Measurements from ENCODE around the gene CRIM1.
"Not testable (repeated sequence)": the region's sequence is repeated elsewhere in the genome, so short reads cannot be mapped to it uniquely, and the experiment has no call there.

Gene CRIM1, protein sequence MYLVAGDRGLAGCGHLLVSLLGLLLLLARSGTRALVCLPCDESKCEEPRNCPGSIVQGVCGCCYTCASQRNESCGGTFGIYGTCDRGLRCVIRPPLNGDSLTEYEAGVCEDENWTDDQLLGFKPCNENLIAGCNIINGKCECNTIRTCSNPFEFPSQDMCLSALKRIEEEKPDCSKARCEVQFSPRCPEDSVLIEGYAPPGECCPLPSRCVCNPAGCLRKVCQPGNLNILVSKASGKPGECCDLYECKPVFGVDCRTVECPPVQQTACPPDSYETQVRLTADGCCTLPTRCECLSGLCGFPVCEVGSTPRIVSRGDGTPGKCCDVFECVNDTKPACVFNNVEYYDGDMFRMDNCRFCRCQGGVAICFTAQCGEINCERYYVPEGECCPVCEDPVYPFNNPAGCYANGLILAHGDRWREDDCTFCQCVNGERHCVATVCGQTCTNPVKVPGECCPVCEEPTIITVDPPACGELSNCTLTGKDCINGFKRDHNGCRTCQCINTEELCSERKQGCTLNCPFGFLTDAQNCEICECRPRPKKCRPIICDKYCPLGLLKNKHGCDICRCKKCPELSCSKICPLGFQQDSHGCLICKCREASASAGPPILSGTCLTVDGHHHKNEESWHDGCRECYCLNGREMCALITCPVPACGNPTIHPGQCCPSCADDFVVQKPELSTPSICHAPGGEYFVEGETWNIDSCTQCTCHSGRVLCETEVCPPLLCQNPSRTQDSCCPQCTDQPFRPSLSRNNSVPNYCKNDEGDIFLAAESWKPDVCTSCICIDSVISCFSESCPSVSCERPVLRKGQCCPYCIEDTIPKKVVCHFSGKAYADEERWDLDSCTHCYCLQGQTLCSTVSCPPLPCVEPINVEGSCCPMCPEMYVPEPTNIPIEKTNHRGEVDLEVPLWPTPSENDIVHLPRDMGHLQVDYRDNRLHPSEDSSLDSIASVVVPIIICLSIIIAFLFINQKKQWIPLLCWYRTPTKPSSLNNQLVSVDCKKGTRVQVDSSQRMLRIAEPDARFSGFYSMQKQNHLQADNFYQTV

DNA sequence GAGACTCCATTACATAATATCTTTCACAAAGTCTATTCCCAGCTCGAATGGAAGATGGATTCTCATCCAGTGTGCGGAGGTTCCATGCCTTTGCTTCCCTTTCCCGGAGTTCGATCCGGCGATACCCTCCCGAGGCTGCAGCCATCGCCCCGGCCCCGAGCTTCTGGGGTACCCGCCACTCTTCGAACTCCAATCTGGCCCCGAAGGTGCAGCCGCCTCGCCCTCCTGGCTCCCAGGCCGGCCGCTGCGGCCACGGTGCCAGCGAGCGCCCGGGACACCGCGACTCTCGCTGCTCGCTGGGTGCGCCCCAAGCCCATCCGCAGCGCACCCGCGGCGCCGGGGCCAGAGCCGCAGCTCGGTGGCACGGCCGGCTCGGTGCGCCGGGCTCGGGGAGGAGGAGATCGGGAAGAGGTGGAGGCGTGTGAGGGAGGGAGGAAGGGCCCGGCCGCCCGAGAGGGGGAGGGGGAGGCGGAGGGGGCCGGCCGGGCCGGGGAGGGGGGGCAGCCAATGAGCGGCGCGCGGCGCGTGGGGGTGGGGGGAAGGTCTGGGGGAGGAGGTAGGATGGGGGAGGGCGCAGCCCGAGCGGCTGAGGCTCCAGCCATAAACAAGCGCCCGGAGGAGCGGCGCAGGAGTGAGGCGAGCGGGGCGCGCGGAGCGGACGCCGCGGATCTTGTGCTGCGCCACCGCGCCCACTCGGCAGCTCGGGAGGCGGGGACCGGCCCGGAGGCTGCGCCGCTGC, at the start of gene CRIM1:
Gene CRIM1 (plus strand): TSS at position 628 of the 739 bp plus-strand sequence. CDS start 515 bp downstream, outside the sequence.
- no peak for FAIRE-seq
- peak; percentile 45 for DNase-seq (ENCODE audit: insufficient read length, low spot score)

DNA sequence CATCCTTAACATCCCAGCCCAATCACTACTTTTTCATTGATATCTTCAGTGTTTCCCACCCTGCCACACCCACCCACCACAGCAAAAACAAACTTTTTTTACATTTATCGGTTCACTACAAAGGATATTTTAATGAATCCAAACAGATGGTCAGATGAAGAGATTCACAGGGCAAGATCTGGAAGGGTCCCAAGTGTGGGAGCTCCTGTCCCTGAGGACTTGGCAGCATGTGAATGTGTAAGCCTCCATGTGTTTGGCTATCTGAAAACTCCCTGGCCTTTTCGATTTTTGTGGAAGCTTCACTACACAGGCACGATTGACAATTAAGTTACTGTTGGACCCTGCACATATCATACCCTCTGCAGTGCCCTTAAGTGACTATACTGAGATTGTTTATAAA, 48.1 kb upstream of the CRIM1 start:
- FAIRE-seq, result no peak

DNA sequence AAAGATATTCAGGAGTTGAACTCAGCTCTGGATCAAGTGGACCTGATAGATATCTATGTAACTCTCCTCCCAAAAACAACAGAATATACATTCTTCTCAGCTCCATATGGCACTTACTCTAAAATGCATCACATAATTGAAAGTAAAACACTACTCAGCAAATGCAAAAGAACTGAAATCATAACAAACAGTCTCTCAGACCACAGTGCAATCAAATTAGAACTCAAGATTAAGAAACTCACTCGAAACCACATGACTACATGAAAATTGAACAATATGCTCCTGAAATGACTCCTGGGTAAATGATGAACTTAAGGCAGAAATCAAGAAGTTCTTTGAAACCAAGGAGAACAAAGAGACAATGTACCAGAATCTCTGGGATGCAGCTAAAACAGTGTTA, 45.1 kb upstream of the CRIM1 start:
- not testable (repeated sequence) for DNase-seq (ENCODE audit: insufficient read length, low spot score)
- FAIRE-seq, result peak; percentile 28

More for the DNA sequence above, 48.1 kb upstream of the CRIM1 start:
- DNase-seq (ENCODE audit: insufficient read length, low spot score), result no peak

DNA sequence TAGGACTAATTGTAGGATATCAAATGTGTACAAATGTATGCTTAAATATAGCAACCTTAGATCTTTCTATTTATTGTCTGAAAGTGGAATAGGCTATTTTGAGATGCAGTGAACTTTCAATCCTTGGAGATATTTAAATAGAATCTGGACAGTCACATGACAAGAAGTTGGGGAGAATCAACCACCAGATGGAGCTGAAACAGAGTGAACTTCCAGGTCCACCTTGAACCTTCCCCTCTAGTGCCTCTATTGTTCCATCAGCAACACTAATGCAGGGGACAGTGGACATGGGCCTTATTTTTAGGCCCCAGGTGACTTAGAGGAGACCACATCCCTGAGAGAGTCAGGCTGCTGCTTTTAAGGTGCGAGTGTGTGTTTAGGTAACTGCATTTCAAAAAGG, 37.0 kb upstream of the CRIM1 start:
- no peak for FAIRE-seq

DNA sequence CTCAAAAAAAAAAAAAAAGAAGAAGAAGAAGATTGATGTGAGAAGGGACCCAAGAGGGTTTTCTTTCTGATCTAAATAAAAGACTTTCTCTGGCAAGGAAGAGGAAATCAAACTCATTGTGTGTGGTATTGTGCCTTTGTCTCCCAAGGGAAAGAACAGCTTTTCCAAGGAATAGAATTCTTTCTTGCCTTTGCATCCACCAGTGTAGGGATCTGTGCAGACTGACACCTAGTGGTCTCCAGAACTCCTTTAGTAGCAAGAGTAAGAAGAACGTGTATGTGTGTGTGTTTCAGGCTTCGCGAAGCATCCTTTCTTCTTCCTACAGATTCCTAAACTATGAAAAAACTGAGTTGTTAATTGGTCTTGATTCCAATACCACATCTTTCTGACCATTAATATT, 33.5 kb upstream of the CRIM1 start:
- DNase-seq (ENCODE audit: insufficient read length, low spot score) (no peak), FAIRE-seq (no peak)

More for the DNA sequence above, 37.0 kb upstream of the CRIM1 start:
- DNase-seq (ENCODE audit: insufficient read length, low spot score), result no peak

DNA sequence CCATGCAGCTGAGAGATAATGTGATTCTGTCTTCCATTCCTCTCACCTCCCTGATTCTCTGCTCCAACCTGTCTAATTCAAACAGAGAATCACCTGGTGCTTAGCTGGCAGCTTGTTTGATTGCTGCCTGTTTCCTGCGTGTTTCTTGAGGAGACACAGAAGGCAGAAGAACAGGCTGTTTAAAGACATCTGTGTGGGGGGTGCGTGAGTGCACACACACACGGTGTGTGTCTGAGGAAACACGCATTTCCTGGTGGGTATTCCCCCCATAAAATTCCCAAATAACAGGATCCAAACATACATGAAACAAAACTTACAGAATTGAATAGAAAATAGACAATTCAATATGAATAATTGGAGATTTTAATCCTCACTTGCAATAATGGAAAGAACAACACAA, 29.3 kb upstream of the CRIM1 start:
- FAIRE-seq (no peak), DNase-seq (ENCODE audit: insufficient read length, low spot score) (no peak)

DNA sequence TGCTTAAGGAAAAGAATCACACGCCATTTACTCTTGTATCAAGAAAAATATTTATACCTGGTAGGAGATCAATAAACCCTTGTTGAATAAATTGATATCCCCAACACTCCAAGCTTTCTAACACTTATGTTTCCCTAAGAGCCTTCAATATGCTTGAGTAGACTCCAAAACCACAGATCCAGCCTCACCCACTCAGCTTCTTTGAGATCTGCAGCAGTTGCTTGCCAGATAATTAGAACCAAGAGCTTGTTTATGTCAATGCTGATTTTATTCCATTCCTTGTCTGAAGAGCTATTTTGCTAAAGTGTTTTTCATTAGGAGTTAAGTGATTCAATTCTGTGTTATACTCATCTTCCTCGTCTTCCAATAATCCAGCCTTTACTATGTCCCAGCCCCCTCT, 26.3 kb upstream of the CRIM1 start:
- DNase-seq (ENCODE audit: insufficient read length, low spot score), result no peak
- FAIRE-seq, result no peak

DNA sequence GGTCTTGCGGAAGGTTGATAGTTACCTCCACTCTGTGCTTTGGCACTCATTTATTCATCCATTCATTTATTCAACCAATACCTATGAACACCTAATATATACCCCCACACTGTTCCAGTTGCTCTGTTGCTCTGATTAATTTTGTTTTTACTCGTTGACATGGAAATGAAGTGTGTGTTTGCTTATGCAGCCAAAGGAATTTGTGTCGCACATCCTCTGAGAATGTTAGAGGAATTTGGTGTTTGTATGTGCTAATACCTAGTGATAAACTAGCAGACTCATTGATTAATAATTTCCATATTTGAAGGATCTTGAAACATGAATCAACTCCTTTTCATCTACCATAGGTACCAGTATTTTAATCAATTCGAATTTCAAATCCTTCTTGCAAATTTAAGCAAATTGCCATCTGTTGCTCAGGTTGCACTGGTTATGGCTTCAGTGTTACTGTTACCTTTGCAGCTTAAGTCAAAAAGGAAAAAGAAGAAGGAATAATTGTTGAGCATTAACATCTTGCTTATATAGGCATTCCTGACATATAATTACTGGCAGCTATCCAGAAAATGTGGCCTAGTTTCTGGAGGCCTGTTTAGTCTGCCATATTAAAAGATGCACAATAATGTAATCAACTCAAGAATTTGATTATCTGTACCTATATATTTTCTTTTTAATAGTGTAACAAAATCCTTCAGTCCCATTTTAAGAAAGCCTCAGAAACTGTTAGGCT, 25.7 kb upstream of the CRIM1 start:
- FAIRE-seq (no peak), DNase-seq (ENCODE audit: insufficient read length, low spot score) (no peak)

DNA sequence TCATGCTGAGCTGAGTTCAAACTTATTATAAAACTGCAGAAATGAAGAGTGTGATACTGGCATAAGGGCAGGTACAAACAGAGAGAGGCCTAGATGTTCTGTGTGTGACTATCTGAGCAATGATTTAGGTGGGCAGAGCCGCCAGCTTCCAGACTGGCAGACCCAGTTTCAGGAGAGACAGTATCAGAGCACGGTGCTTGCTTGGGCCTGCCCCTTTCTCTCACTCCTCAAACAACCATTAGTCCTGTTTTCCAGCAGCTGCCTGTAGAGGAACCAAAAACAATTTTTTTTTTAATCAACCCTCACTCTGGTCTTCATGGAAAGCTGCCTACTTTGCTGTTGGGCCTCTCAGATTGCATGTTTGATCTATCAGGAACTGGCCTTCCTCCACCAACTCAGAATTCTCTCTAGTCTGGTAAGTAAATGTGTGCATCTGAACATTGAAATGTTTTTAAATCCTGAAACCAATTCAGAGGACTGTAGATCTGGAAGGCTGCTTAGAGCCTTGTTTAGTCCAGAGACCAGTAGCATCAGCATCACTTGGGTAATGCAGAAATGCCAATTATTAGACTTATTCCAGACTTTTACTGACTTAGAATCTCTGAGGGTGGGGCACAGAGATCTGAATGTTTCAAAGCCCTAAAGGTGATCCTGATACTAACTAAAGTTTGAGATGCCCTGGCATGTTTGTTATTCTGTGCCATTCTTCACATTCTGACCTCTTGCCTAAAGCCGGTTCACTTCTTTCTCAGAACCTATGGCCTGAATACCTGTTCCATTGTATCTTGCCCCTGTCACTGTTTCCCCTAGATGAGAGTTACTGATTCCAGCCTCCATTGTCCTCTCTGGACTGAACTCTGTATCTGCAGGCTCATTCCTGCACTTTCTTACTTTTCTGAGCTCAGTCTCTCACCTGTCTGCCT, 24.8 kb upstream of the CRIM1 start:
- no peak for DNase-seq (ENCODE audit: insufficient read length, low spot score)
- FAIRE-seq, result no peak

DNA sequence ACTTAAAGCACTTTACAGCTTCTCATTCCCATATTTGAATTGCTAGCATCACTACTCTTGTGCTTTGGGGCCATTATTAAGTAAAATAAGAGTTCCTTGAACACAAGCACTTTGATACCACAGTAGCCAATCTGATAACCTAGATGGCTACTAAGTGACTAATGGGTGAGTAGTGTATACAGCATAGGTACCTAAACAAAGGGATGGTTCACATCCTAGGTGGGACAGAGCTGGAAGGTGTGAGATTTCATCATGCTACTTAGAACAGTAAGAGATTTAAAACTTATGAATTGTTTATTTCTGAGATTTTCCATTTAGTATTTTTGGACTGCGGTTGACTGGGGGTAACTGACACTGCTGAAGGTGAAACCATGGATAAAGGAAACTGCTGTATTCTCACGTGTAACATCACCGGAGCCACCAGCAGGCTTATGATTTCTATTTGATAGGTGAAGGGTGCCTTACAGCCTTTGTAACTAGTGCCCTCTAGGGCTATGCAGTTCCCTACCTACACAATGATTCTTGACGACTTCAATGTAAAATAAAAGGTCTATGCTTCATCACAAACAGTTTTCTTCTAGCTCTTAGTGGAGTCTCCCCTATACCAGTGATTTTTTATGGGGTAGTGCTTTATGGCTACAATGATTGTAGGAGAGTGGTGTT, 22.1 kb upstream of the CRIM1 start:
- DNase-seq (ENCODE audit: insufficient read length, low spot score), result no peak
- FAIRE-seq, result no peak

DNA sequence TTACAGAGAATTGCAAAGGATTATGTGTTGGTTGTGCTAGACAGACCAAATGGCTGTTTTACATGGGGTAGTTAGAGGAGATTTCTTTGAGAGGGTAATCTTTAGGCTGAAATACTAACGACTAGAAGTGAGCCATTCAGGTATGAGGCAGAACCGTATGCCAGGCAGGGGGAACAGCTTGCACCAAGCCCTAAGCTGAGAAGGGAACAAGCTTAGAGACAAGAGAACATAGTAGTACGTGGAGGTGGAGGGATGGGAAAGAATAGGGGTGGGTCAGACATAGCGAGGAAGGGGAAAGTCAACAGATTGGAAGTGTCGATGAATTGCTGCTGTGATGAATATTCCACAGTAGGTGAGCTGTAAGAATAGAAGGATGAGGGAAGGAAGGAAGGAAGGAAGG, 20.0 kb upstream of the CRIM1 start:
- DNase-seq (ENCODE audit: insufficient read length, low spot score), result no peak
- no peak for FAIRE-seq

DNA sequence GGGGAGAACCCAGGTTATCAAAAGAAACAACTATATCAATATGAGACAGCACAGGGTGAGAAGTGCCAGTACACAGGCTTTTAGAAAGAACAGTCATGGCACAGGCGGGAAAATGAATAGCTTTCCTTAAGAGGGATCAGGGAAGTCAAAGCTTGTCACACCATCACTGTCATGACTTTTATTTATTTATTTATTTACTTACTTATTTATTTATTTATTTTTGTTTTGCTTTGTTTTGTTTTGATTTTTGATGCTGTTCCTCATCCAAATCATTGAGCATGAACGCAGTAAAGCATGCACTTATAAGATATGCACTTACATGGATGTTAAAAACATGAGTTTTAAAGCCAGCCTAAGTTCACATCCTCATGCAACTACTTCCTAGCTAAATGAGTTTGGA, 19.3 kb upstream of the CRIM1 start:
- FAIRE-seq, result no peak
- DNase-seq (ENCODE audit: insufficient read length, low spot score), result no peak

DNA sequence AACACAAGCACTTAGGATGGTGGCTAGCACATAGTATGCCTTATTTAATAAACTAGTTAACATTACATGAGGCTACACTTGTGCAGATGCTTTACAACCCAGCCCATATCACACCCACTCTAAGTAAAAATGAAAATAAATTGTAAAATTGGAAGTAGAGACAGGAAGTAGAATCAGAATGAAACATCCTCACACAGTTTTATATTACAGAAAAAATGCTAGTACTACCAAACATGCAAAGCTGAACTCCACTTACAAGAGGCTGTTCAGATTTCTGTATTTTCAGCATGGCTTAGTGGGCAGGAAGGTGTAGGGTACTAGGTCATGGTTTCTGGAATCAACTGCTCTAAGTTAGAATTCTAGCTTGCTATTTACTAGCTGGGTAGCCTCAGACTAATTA, 18.2 kb upstream of the CRIM1 start:
- no peak for FAIRE-seq
- DNase-seq (ENCODE audit: insufficient read length, low spot score), result no peak

DNA sequence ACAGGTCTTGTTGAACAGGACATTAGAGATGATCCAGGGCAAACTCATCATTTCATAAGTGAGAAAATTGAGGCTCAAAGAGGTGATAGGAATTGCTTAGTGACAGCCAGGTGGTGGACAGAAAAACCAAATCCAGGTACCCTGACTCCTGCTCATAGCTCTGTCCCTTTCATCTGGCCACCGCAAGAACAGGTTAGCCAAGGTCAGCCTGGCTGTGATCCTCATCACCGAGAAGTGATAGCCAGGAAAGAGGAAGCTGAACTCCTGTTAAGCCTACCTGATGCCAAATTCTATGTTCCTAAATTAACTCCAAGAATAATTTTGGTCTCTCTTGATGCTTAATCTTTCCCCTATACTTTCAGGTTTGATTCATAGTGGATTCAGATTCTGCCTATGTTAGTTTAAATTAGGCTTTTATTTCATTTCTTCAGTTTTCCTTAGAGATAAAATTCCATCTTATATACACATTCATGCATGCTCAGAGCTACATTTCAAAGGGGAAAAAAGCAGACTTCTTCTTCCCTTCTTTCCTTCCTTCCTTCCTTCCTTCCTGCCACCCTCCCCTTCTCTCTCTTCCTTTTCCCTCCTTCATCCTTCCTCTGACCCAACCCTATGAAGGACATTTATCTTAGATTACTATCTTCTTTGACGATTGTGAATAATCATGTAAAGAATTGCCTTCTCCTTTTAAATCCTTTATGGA, 17.3 kb upstream of the CRIM1 start:
- DNase-seq (ENCODE audit: insufficient read length, low spot score) (no peak), FAIRE-seq (no peak)

DNA sequence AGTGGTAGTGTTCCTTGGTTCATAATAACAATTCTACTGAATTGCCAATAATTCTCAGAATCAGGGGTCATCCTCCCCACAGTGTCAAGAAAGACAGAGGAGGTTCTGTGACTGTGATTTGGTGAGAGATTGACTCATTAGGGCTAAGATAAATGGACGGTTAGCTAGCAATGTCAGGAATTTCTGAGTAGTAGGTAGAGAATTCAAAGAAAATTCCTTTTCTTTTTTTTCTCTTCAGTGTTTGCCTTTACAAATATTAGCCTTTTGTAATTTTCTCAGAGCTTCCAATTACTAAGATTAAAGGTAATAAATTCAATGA, 16.8 kb upstream of the CRIM1 start:
- no peak for FAIRE-seq
- DNase-seq (ENCODE audit: insufficient read length, low spot score), result no peak

DNA sequence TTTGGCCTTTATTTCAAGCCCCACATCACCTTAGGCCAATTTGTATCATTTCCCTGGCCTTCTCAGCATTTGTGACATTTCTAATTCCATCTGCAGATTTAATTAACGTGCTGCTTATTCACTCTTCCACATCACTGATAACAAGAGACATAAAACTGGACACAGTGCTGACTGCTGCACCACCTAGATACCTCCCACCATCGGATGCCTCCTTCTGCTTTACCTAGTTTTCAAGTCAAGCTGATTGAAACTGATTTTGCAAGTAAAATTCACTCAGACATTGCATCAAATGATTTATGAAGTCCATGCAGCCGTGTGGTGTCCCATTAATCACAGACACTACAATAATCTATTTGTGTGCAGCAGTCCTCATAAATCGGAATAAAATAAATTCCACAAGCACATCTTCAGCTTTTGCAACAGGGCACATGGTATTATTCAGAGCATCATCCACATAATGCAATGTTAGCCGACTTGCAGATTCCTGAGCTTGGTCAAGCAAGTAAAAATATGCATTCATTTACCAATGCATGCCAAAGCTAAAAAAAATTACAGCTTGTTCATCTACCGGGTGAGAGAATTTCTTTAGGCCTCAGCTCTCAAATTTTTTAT, 15.9 kb upstream of the CRIM1 start:
- DNase-seq (ENCODE audit: insufficient read length, low spot score), result no peak

DNA sequence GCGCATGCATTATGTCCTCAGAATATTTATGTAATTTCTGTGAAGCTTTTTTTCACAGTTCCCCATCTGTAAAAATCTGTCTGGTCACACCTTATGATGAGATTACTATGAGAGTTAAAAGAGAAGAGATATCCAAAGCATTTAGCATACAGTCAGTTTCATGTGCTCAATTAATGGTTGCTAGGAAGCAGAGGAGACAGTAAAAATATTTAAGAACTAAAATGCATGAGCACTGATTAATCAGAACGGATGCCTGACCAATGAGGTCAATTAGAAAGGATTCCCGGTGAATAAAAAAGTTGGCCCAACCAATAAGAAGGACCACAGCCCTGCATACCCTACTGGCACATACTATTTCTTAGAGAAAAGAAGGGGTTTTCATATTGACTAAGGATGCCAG, 12.0 kb upstream of the CRIM1 start:
- DNase-seq (ENCODE audit: insufficient read length, low spot score), result no peak
- no peak for FAIRE-seq

More for the DNA sequence above, 15.9 kb upstream of the CRIM1 start:
- FAIRE-seq, result no peak

DNA sequence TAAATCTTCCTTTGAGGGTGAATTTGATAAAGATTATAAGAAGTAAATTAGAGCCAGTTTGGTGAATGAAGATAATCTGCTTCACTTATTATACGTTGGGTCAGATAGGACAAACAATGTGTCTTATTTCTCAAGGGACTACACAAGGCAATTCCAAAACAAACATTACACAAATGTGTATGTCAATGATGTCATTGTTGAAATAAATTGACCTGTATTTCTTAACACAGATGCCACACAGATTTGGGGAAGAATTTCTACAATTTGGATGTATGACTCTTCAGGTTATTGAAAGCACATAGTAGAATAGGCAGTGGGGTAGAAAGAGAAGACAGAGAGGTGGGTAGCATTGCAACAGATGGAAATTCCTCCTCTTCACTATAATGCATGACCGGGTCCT, 6.9 kb upstream of the CRIM1 start:
- FAIRE-seq (no peak), DNase-seq (ENCODE audit: insufficient read length, low spot score) (no peak)
